Measurements from ENCODE around the gene EDA2R.

Gene EDA2R

GRCh38 chrX:66633541-66633940 is 5.3 kb downstream of the EDA2R start:
- TF ChIP-seq CTCF (conservative IDR thresholded peaks at IDR 0.05; ENCODE audit: low read depth), result no peak
- ChIA-PET POLR2A (ENCODE audit: low non-redundant PET) (no interaction called here), CTCF (interaction anchor here (0.5 kb wide), 1 partner anchor 1263 kb away, joined by 4 read pairs; no protein-coding TSS in a partner anchor)
- no peak overlapping the region for H3K27ac ChIP-seq
- DNase-seq (ENCODE audit: low spot score), result peak; percentile 9

GRCh38 chrX:66632981-66633380 is 5.9 kb downstream of the EDA2R start:
- H3K27ac ChIP-seq, result no peak overlapping the region
- POLR2A ChIA-PET (ENCODE audit: low non-redundant PET), result no interaction called here
- no peak for DNase-seq (ENCODE audit: low spot score)
- CTCF ChIA-PET, result no interaction called here
- TF ChIP-seq CTCF (conservative IDR thresholded peaks at IDR 0.05; ENCODE audit: low read depth), result no peak

- DNase-seq (ENCODE audit: low spot score), result no peak
- ChIA-PET CTCF (no interaction called here), POLR2A (ENCODE audit: low non-redundant PET) (no interaction called here)
- no peak overlapping the region for H3K27ac ChIP-seq
- TF ChIP-seq CTCF (conservative IDR thresholded peaks at IDR 0.05; ENCODE audit: low read depth), result no peak
Observed at GRCh38 chrX:66632473-66632872, 6.4 kb downstream of the EDA2R start.

- POLR2A ChIA-PET (ENCODE audit: low non-redundant PET), result no interaction called here
- CTCF ChIA-PET, result no interaction called here
- DNase-seq (ENCODE audit: low spot score), result no peak
- TF ChIP-seq CTCF (conservative IDR thresholded peaks at IDR 0.05; ENCODE audit: low read depth), result no peak
- no peak overlapping the region for H3K27ac ChIP-seq
Observed at GRCh38 chrX:66625525-66625924, 13.4 kb downstream of the EDA2R start.

GRCh38 chrX:66622209-66622608 is 16.7 kb downstream of the EDA2R start:
- CTCF ChIA-PET, result no interaction called here
- POLR2A ChIA-PET (ENCODE audit: low non-redundant PET), result no interaction called here
- no peak for TF ChIP-seq CTCF (conservative IDR thresholded peaks at IDR 0.05; ENCODE audit: low read depth)
- no peak for DNase-seq (ENCODE audit: low spot score)
- no peak overlapping the region for H3K27ac ChIP-seq

- TF ChIP-seq CTCF (conservative IDR thresholded peaks at IDR 0.05; ENCODE audit: low read depth), result no peak
- no peak for DNase-seq (ENCODE audit: low spot score)
- H3K27ac ChIP-seq, result no peak overlapping the region
- CTCF ChIA-PET, result no interaction called here
- POLR2A ChIA-PET (ENCODE audit: low non-redundant PET), result no interaction called here
Observed at GRCh38 chrX:66616944-66617343, 21.9 kb downstream of the EDA2R start.

GRCh38 chrX:66602381-66602938 is 36.4 kb downstream of the EDA2R start:
- POLR2A ChIA-PET (ENCODE audit: low non-redundant PET), result no interaction called here
- CTCF ChIA-PET, result no interaction called here
- no peak for TF ChIP-seq CTCF (conservative IDR thresholded peaks at IDR 0.05; ENCODE audit: low read depth)
- H3K27ac ChIP-seq, result no peak overlapping the region
- no peak for DNase-seq (ENCODE audit: low spot score)

Data from RWPE1 (cell line).